Measurements from ENCODE around the gene PLB1.

GRCh38 chr2:28552045-28552823 is 56.4 kb downstream of the PLB1 start:
- TF ChIP-seq EZH2phosphoT487 (IDR thresholded peaks at IDR 0.05; ENCODE audit: unreplicated experiment), result no peak
- TF ChIP-seq POLR2AphosphoS5 (IDR thresholded peaks at IDR 0.05; ENCODE audit: low read depth), result no peak
- TF ChIP-seq CTCF (conservative IDR thresholded peaks at IDR 0.05; ENCODE audit: low read depth in 2 of 2), result no peak
- TF ChIP-seq EZH2 (IDR thresholded peaks at IDR 0.05; ENCODE audit: low read depth, unreplicated experiment), result no peak
- TF ChIP-seq REST (IDR thresholded peaks at IDR 0.05; ENCODE audit: unreplicated experiment), result no peak
- no peak for TF ChIP-seq ZNF331 (CRISPR knock-in tag; IDR thresholded peaks at IDR 0.05; ENCODE audit: low read depth)
- no peak for TF ChIP-seq ZNF114 (CRISPR knock-in tag; IDR thresholded peaks at IDR 0.05)
